BLaER1 (cell line): ENCODE results near the gene LRRC47.
A peak's percentile ranks its signal among the peaks of the same experiment; 100 is the strongest.
"Not testable (repeated sequence)": the region's sequence is repeated elsewhere in the genome, so short reads cannot be mapped to it uniquely, and the experiment has no call there.

Source experiments
- H3K27ac ChIP-seq: shearing (Covaris generic); formaldehyde crosslinking; 2 replicates; pipeline ENCODE4 v1.8.1; 2022
- H3K27me3 ChIP-seq: shearing (Covaris generic); formaldehyde crosslinking; 2 replicates; pipeline ENCODE4 v1.8.1; 2022
- H3K36me3 ChIP-seq: shearing (Covaris generic); formaldehyde crosslinking; 2 replicates; pipeline ENCODE4 v1.8.1; 2022
- H3K4me1 ChIP-seq: shearing (Covaris generic); formaldehyde crosslinking; 2 replicates; pipeline ENCODE4 v1.8.1; 2022
- H3K4me2 ChIP-seq: shearing (Covaris generic); formaldehyde crosslinking; 2 replicates; pipeline ENCODE4 v1.8.1; 2022
- H3K4me3 ChIP-seq: shearing (Covaris generic); formaldehyde crosslinking; 2 replicates; pipeline ENCODE4 v1.8.1; 2022
- H3K9ac ChIP-seq: shearing (Covaris generic); formaldehyde crosslinking; 2 replicates; pipeline ENCODE4 v1.8.1; 2022
- H3K9me3 ChIP-seq: shearing (Covaris generic); formaldehyde crosslinking; 2 replicates; pipeline ENCODE4 v1.8.1; 2022
- H4K20me1 ChIP-seq: shearing (Covaris generic); formaldehyde crosslinking; 2 replicates; pipeline ENCODE4 v1.8.1; 2022
- Cebpa-rat ChIP-seq: shearing (Covaris generic); IDR thresholded peaks from 2 replicates; pipeline ENCODE4 v1.8.1; 2022

The LRRC47 gene

GRCh38 chr1:3750741-3751140, 45.6 kb downstream of the LRRC47 start:
- Histone ChIP-seq H3K36me3 (no peaks in the 10 kb centered on the region), H3K4me1 (peaks cover 30% of the 10 kb centered on the region), H4K20me1 (peaks cover 7% of the 10 kb centered on the region), H3K9ac (no peak overlapping the region), H3K27ac (no peak overlapping the region), H3K27me3 (no peaks in the 10 kb centered on the region), H3K9me3 (no peaks in the 10 kb centered on the region), H3K4me3 (no peak overlapping the region), H3K4me2 (no peak overlapping the region)
- TF ChIP-seq Cebpa-rat = no peak

- Histone ChIP-seq H3K27ac (no peak overlapping the region), H3K4me1 (peaks cover 42% of the 10 kb centered on the region), H3K9me3 (no peaks in the 10 kb centered on the region), H3K36me3 (no peaks in the 10 kb centered on the region; the same call in 1 of the 2 replicates), H4K20me1 (peaks cover 20% of the 10 kb centered on the region), H3K4me3 (no peak overlapping the region), H3K27me3 (no peaks in the 10 kb centered on the region), H3K4me2 (no peak overlapping the region), H3K9ac (no peak overlapping the region)
- no peak for TF ChIP-seq Cebpa-rat
These were observed 46.8 kb downstream of the LRRC47 start for GRCh38 chr1:3749512-3749911.

GRCh38 chr1:3748316-3748900, 47.9 kb downstream of the LRRC47 start:
- not testable (repeated sequence) for H3K4me3 ChIP-seq, H3K36me3 ChIP-seq, H3K27me3 ChIP-seq, H3K9me3 ChIP-seq, H3K27ac ChIP-seq, H3K9ac ChIP-seq
- Histone ChIP-seq H4K20me1 (peaks cover 31% of the 10 kb centered on the region), H3K4me1 (peaks cover 36% of the 10 kb centered on the region), H3K4me2 (peak overlapping the region; percentile 99; the same call in 1 of the 2 replicates)

GRCh38 chr1:3747903-3748302, 48.4 kb downstream of the LRRC47 start:
- Histone ChIP-seq H3K9ac (peak overlapping the region; percentile 85; the same call in 1 of the 2 replicates), H3K4me1 (peaks cover 40% of the 10 kb centered on the region), H3K9me3 (no peaks in the 10 kb centered on the region), H3K27me3 (no peaks in the 10 kb centered on the region), H4K20me1 (peaks cover 36% of the 10 kb centered on the region), H3K36me3 (peaks cover 6% of the 10 kb centered on the region), H3K4me2 (peak overlapping the region; percentile 99), H3K27ac (no peak overlapping the region), H3K4me3 (peak overlapping the region; percentile 90; the same call in 1 of the 2 replicates)
- no peak for TF ChIP-seq Cebpa-rat

GRCh38 chr1:3747522-3747848, 48.8 kb downstream of the LRRC47 start:
- peak overlapping the region; percentile 90 for H3K4me3 ChIP-seq
- H4K20me1 ChIP-seq = peaks cover 40% of the 10 kb centered on the region
- no peak for TF ChIP-seq Cebpa-rat
- H3K9ac ChIP-seq = peak overlapping the region; percentile 85; the same call in 1 of the 2 replicates
- H3K4me1 ChIP-seq = peaks cover 44% of the 10 kb centered on the region
- H3K36me3 ChIP-seq = peaks cover 11% of the 10 kb centered on the region
- peak overlapping the region; percentile 99 for H3K4me2 ChIP-seq
- no peaks in the 10 kb centered on the region for H3K27me3 ChIP-seq
- no peaks in the 10 kb centered on the region for H3K9me3 ChIP-seq
- no peak overlapping the region for H3K27ac ChIP-seq

- Histone ChIP-seq H3K36me3 (peaks cover 16% of the 10 kb centered on the region), H3K27me3 (no peaks in the 10 kb centered on the region), H3K9ac (peak overlapping the region; percentile 85), H3K4me3 (peak overlapping the region; percentile 90), H4K20me1 (peaks cover 40% of the 10 kb centered on the region), H3K4me2 (peak overlapping the region; percentile 99), H3K4me1 (peaks cover 44% of the 10 kb centered on the region), H3K9me3 (no peaks in the 10 kb centered on the region), H3K27ac (peak overlapping the region; percentile 83)
- no peak for TF ChIP-seq Cebpa-rat
These were observed 49.3 kb downstream of the LRRC47 start for GRCh38 chr1:3746830-3747521.

- Histone ChIP-seq H3K27ac (peak overlapping the region; percentile 83), H3K4me3 (peak overlapping the region; percentile 90), H3K4me2 (peak overlapping the region; percentile 99)
These were observed 49.9 kb downstream of the LRRC47 start for GRCh38 chr1:3746389-3746829.

GRCh38 chr1:3745590-3746381, 50.5 kb downstream of the LRRC47 start:
- Histone ChIP-seq H3K9me3 (no peaks in the 10 kb centered on the region), H3K36me3 (peaks cover 28% of the 10 kb centered on the region), H3K27ac (no peak overlapping the region), H3K4me1 (peaks cover 44% of the 10 kb centered on the region), H3K27me3 (no peaks in the 10 kb centered on the region), H3K4me3 (peak overlapping the region; percentile 90), H3K9ac (peak overlapping the region; percentile 85; the same call in 1 of the 2 replicates), H4K20me1 (peaks cover 48% of the 10 kb centered on the region), H3K4me2 (peak overlapping the region; percentile 99)
- no peak for TF ChIP-seq Cebpa-rat

More at GRCh38 chr1:3746389-3746829, 49.9 kb downstream of the LRRC47 start:
- Histone ChIP-seq H3K36me3 (peaks cover 21% of the 10 kb centered on the region), H3K27me3 (no peaks in the 10 kb centered on the region), H3K9me3 (no peaks in the 10 kb centered on the region), H4K20me1 (peaks cover 46% of the 10 kb centered on the region), H3K9ac (peak overlapping the region; percentile 85), H3K4me1 (peaks cover 44% of the 10 kb centered on the region)
- TF ChIP-seq Cebpa-rat = no peak

- H4K20me1 ChIP-seq = peaks cover 48% of the 10 kb centered on the region
- H3K27me3 ChIP-seq = no peaks in the 10 kb centered on the region
- peaks cover 44% of the 10 kb centered on the region for H3K4me1 ChIP-seq
- no peak overlapping the region for H3K4me3 ChIP-seq
- H3K4me2 ChIP-seq = peak overlapping the region; percentile 99
- peaks cover 35% of the 10 kb centered on the region for H3K36me3 ChIP-seq
- H3K9me3 ChIP-seq = no peaks in the 10 kb centered on the region
- H3K9ac ChIP-seq = peak overlapping the region; percentile 45; the same call in 1 of the 2 replicates
- TF ChIP-seq Cebpa-rat = no peak
- 0 out of 2 replicates have a peak overlapping the region, but pooled peaks have one; percentile 49 for H3K27ac ChIP-seq
These were observed 51.2 kb downstream of the LRRC47 start for GRCh38 chr1:3745071-3745470.

- Histone ChIP-seq H3K9ac (peak overlapping the region; percentile 45; the same call in 1 of the 2 replicates), H4K20me1 (peaks cover 48% of the 10 kb centered on the region), H3K36me3 (peaks cover 39% of the 10 kb centered on the region), H3K27me3 (no peaks in the 10 kb centered on the region), H3K9me3 (no peaks in the 10 kb centered on the region), H3K4me1 (peaks cover 44% of the 10 kb centered on the region), H3K4me2 (peak overlapping the region; percentile 99), H3K27ac (0 out of 2 replicates have a peak overlapping the region, but pooled peaks have one; percentile 49), H3K4me3 (no peak overlapping the region)
- no peak for TF ChIP-seq Cebpa-rat
These were observed 51.7 kb downstream of the LRRC47 start for GRCh38 chr1:3744646-3745045.
